ENCODE measurements around the gene FAM13A. TPM values are rescaled to one million over a fixed set of nuclear protein-coding genes. Genes with fewer than 3 reads are reported as not detected.

Gene FAM13A
- total and polyA plus RNA-seq, 10 donors = 2.7 to 24.9 (median 18.3) TPM

- no peaks in the 10 kb centered on the region for H3K27me3 ChIP-seq (replicated peaks in 1 of 7)
- H3K4me1 ChIP-seq = no peaks in the 10 kb centered on the region
- H3K27ac ChIP-seq = no peak overlapping the region
- intact Hi-C loops (cut with DNase I; ENCODE audit: low total_unique reads) = no loop called here
- H3K36me3 ChIP-seq = peaks cover 0 to 6% (median 0%) of the 10 kb centered on the region in 6 donors
- DNase-seq = no peak
- no peak for TF ChIP-seq CTCF (IDR thresholded peaks at IDR 0.05 in 8 of 11, conservative IDR thresholded peaks at IDR 0.05 in 3 of 11)
- no peak for TF ChIP-seq POLR2AphosphoS5 (IDR thresholded peaks at IDR 0.05)
- no peak for TF ChIP-seq POLR2A (IDR thresholded peaks at IDR 0.05)
- H3K9me3 ChIP-seq = peaks cover 0 to 33% (median 17%) of the 10 kb centered on the region in 8 donors
- WGBS, 5 donors = 82 to 94% (median 85%) methylated on average over 2 of the region's 2 CpGs
- no peak overlapping the region for H3K4me3 ChIP-seq
Measured at GRCh38 chr4:88900432-88900831, 156.6 kb downstream of the FAM13A start.

GRCh38 chr4:88897752-88898151 is 159.2 kb downstream of the FAM13A start:
- no peak overlapping the region for H3K4me3 ChIP-seq
- intact Hi-C loops (cut with DNase I; ENCODE audit: low total_unique reads) = no loop called here
- H3K27me3 ChIP-seq (replicated peaks in 1 of 7) = no peaks in the 10 kb centered on the region

GRCh38 chr4:88897180-88897579 is 159.8 kb downstream of the FAM13A start:
- Histone ChIP-seq H3K9me3 (peaks cover 0 to 22% (median 11%) of the 10 kb centered on the region in 8 donors), H3K4me1 (no peaks in the 10 kb centered on the region), H3K4me3 (no peak overlapping the region), H3K36me3 (no peaks in the 10 kb centered on the region), H3K27me3 (replicated peaks in 1 of 7) (no peaks in the 10 kb centered on the region), H3K27ac (no peak overlapping the region)
- TF ChIP-seq POLR2A (IDR thresholded peaks at IDR 0.05) = no peak
- no peak for TF ChIP-seq POLR2AphosphoS5 (IDR thresholded peaks at IDR 0.05)
- no peak for TF ChIP-seq CTCF (IDR thresholded peaks at IDR 0.05 in 8 of 11, conservative IDR thresholded peaks at IDR 0.05 in 3 of 11)
- intact Hi-C loops (cut with DNase I; ENCODE audit: low total_unique reads) = no loop called here
- DNase-seq = no peak
- 80 to 95% (median 90%) methylated on average over 2 of the region's 2 CpGs for WGBS, 5 donors

More at GRCh38 chr4:88897752-88898151, 159.2 kb downstream of the FAM13A start:
- Histone ChIP-seq H3K4me1 (no peaks in the 10 kb centered on the region), H3K9me3 (peaks cover 0 to 23% (median 13%) of the 10 kb centered on the region in 8 donors), H3K36me3 (no peaks in the 10 kb centered on the region), H3K27ac (no peak overlapping the region)
- DNase-seq = no peak
- TF ChIP-seq POLR2A (IDR thresholded peaks at IDR 0.05) (no peak), POLR2AphosphoS5 (IDR thresholded peaks at IDR 0.05) (no peak), CTCF (IDR thresholded peaks at IDR 0.05 in 8 of 11, conservative IDR thresholded peaks at IDR 0.05 in 3 of 11) (no peak)

- Histone ChIP-seq H3K4me1 (no peaks in the 10 kb centered on the region), H3K9me3 (peaks cover 0 to 5% (median 0%) of the 10 kb centered on the region in 8 donors), H3K4me3 (no peak overlapping the region), H3K27ac (no peak overlapping the region), H3K36me3 (no peaks in the 10 kb centered on the region), H3K27me3 (replicated peaks in 1 of 7) (no peaks in the 10 kb centered on the region)
- TF ChIP-seq POLR2AphosphoS5 (IDR thresholded peaks at IDR 0.05) = no peak
- no peak for TF ChIP-seq POLR2A (IDR thresholded peaks at IDR 0.05)
- no peak for TF ChIP-seq CTCF (IDR thresholded peaks at IDR 0.05 in 8 of 11, conservative IDR thresholded peaks at IDR 0.05 in 3 of 11)
- DNase-seq = no peak
- intact Hi-C loops (cut with DNase I; ENCODE audit: low total_unique reads) = no loop called here
- 91 to 93% (median 93%) methylated on average over 1 of the region's 1 CpG for WGBS, 5 donors
Measured at GRCh38 chr4:88893961-88894360, 163.0 kb downstream of the FAM13A start.
